GM12874 (cell line): ENCODE measurements around the gene NDUFA5.

Experiments used
- CTCF ChIP-seq: IDR thresholded peaks from 2 replicates; pipeline ENCODE4 v1.5.1; 2011; ENCODE audit warnings: low read depth, mild to moderate bottlenecking, control low read depth, low read length, moderate library complexity; ENCODE audit not compliant: insufficient read depth

The NDUFA5 gene

GRCh38 chr7:123522066-123522465 lies 35.6 kb downstream of the NDUFA5 start:
- no peak for TF ChIP-seq CTCF

GRCh38 chr7:123505221-123505620 lies 52.4 kb downstream of the NDUFA5 start:
- TF ChIP-seq CTCF = no peak

GRCh38 chr7:123502201-123502600 lies 55.4 kb downstream of the NDUFA5 start:
- no peak for TF ChIP-seq CTCF

- no peak for TF ChIP-seq CTCF
Observed at GRCh38 chr7:123500878-123501489, 56.6 kb downstream of the NDUFA5 start.

- TF ChIP-seq CTCF = no peak
Observed at GRCh38 chr7:123499211-123499970, 58.2 kb downstream of the NDUFA5 start.

- TF ChIP-seq CTCF = no peak
Observed at GRCh38 chr7:123498601-123499000, 59.0 kb downstream of the NDUFA5 start.

- TF ChIP-seq CTCF = no peak
Observed at GRCh38 chr7:123498031-123498430, 59.6 kb downstream of the NDUFA5 start.
